ENCODE measurements around the gene NES. TPM values are rescaled to one million over a fixed set of nuclear protein-coding genes. Genes with fewer than 3 reads are reported as not detected.
A peak's percentile ranks its signal among the peaks of the same experiment; 100 is the strongest.

NES gene
- total and polyA plus RNA-seq, 11 donors, result 59.7 to 499 (median 158) TPM

GRCh38 chr1:156691191-156691590 is 14.0 kb upstream of the NES start:
- TF ChIP-seq POLR2A (IDR thresholded peaks at IDR 0.05), result no peak
- no peak for TF ChIP-seq CTCF (IDR thresholded peaks at IDR 0.05)
- Histone ChIP-seq H3K27ac (no peak overlapping the region), H3K27me3 (peaks cover 0 to 44% (median 25%) of the 10 kb centered on the region in 9 donors), H3K4me3 (no peak overlapping the region), H3K36me3 (no peaks in the 10 kb centered on the region), H3K4me1 (peaks cover 0 to 19% (median 9%) of the 10 kb centered on the region in 12 donors), H3K9me3 (no peaks in the 10 kb centered on the region)
- peak in 1 of 5 donors; percentile 32 for DNase-seq
- intact Hi-C loops (cut with DNase I), result loop anchor here in 4 of 10 donors (2.0 to 10.0 kb wide), 5 partner anchors 34 to 201 kb away; partner anchors contain the start of genes NTRK1 (in 1 of the 4) and PEAR1 (in 1 of the 4)
- ATAC-seq, result no peak
- 82 to 85% (median 83%) methylated on average over 6 to 10 of the region's 10 CpGs for WGBS, 4 donors

GRCh38 chr1:156690675-156691036 is 13.4 kb upstream of the NES start:
- DNase-seq (peak in 1 of 5 donors; percentile 46), ATAC-seq (no peak)
- no peak for TF ChIP-seq CTCF (IDR thresholded peaks at IDR 0.05)
- no peak for TF ChIP-seq POLR2A (IDR thresholded peaks at IDR 0.05)
- intact Hi-C loops (cut with DNase I), result loop anchor here in 4 of 10 donors (2.0 to 10.0 kb wide), 5 partner anchors 34 to 202 kb away; partner anchors contain the start of genes NTRK1 (in 1 of the 4) and PEAR1 (in 1 of the 4)
- no peaks in the 10 kb centered on the region for H3K9me3 ChIP-seq
- WGBS, 4 donors, result 71 to 80% (median 77%) methylated on average over 8 of the region's 8 CpGs
- no peaks in the 10 kb centered on the region for H3K36me3 ChIP-seq
- no peak overlapping the region for H3K4me3 ChIP-seq
- H3K27ac ChIP-seq, result no peak overlapping the region
- peaks cover 0 to 19% (median 9%) of the 10 kb centered on the region in 12 donors for H3K4me1 ChIP-seq
- H3K27me3 ChIP-seq, result peaks cover 0 to 44% (median 27%) of the 10 kb centered on the region in 9 donors

GRCh38 chr1:156689953-156690674 is 12.9 kb upstream of the NES start:
- peak overlapping the region in 5 of 12 donors; percentile 3 to 28 (median 8) for H3K4me3 ChIP-seq
- H3K36me3 ChIP-seq, result no peaks in the 10 kb centered on the region
- H3K4me1 ChIP-seq, result peaks cover 0 to 19% (median 9%) of the 10 kb centered on the region in 12 donors
- no peak overlapping the region for H3K27ac ChIP-seq
- no peaks in the 10 kb centered on the region for H3K9me3 ChIP-seq
- peaks cover 0 to 44% (median 32%) of the 10 kb centered on the region in 9 donors for H3K27me3 ChIP-seq
- TF ChIP-seq CTCF (IDR thresholded peaks at IDR 0.05), result no peak
- no peak for TF ChIP-seq POLR2A (IDR thresholded peaks at IDR 0.05)
- ATAC-seq (peak in 2 of 4 donors; percentile 6 to 12), DNase-seq (peak in 1 of 5 donors; percentile 34)
- 17 to 26% (median 24%) methylated on average over 9 to 10 of the region's 10 CpGs for WGBS, 4 donors
- intact Hi-C loops (cut with DNase I), result loop anchor here (1.0 to 10.0 kb wide), 15 partner anchors 34 to 237 kb away; partner anchors contain the start of genes NTRK1 (in 2 of the 10) and PEAR1 (in 2 of the 10)

All from heart left ventricle (tissue), 16 donors.